Spinal cord (tissue), 10 donors: ENCODE data around the gene WSCD2. TPM values are rescaled to one million over a fixed set of nuclear protein-coding genes. Genes with fewer than 3 reads are reported as not detected.

Experiments used
- DNase-seq, 6 donors: peaks; one replicate each; pipeline versions ENCODE4 v3.0.0 to v3.0.0-alpha.2; 2013 to 2015; ENCODE audit warnings: low spot score in 6 of 6, low read depth in 4 of 6
- H3K27ac ChIP-seq: one replicate; pipeline ENCODE4 v1.5.1; 2013; ENCODE audit warnings: low read depth, low read length, control low read depth
- H3K27me3 ChIP-seq: one replicate; pipeline ENCODE4 v1.6.1; 2013; ENCODE audit warnings: low read length; ENCODE audit not compliant: control insufficient read depth, insufficient read depth
- H3K36me3 ChIP-seq: one replicate; pipeline ENCODE4 v1.6.1; 2013; ENCODE audit warnings: low read length; ENCODE audit not compliant: control insufficient read depth, insufficient read depth
- H3K4me1 ChIP-seq: one replicate; pipeline ENCODE4 v1.6.1; 2013; ENCODE audit warnings: low read length; ENCODE audit not compliant: control insufficient read depth, insufficient read depth
- H3K4me3 ChIP-seq: one replicate; pipeline ENCODE4 v1.5.1; 2013; ENCODE audit warnings: low read depth, low read length, control low read depth
- H3K9me3 ChIP-seq: one replicate; pipeline ENCODE4 v1.6.1; 2013; ENCODE audit warnings: low read length; ENCODE audit not compliant: control insufficient read depth, insufficient read depth
- WGBS: methylation state at CpG from one replicate; pipeline ENCODE4 v1.1.5; 2013; ENCODE audit warnings: missing lambda C conversion rate; ENCODE audit not compliant: insufficient coverage; 5-methylcytosine and 5-hydroxymethylcytosine counted together
- polyA plus RNA-seq, 2 donors: library from polyadenylated mRNA; unstranded; fragments of 120-200 nt; gene quantifications; one replicate each; pipeline ENCODE4 v1.2.1, GENCODE V29; 2013; ENCODE audit not compliant: insufficient read length in 2 of 2
- total RNA-seq, 2 donors: library from RNA; depleted of rRNA in 1 of 2; stranded (reverse); fragments of 120-200 nt in 1 of 2; fragments of >200 nt in 1 of 2; gene quantifications; one replicate each; pipeline versions ENCODE4 v1.2.3 to v1.2.4, GENCODE V29; 2013 to 2014
- donor health status: healthy.

The WSCD2 gene
- total and polyA plus RNA-seq, 4 donors = 6.1 to 17.4 (median 11.8) TPM

DNA sequence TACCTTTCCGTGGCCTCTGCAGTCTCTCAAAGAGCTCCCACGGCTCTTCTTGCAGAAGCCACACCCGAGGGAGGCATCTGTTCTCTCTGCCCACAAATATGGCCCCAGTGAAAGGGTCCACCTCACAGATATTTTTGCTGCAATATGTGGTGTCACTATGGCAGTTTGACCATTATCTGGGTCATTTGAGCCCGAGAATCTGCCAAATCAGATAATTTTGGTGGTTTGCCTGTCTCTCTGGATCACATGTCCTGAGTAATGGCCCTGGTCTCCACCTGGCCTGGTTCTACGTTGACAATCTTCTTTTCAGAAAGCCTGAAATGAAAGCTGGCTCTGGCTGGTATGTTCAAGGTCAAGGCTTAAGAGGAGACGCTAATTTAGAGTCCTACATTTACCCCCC, 5.7 kb upstream of the WSCD2 start:
- WGBS = 73% methylated on average over 4 of the region's 6 CpGs
- H3K36me3 ChIP-seq = no peaks in the 10 kb centered on the region
- DNase-seq = no peak
- no peaks in the 10 kb centered on the region for H3K4me1 ChIP-seq
- no peaks in the 10 kb centered on the region for H3K27me3 ChIP-seq
- H3K27ac ChIP-seq = no peak overlapping the region
- H3K4me3 ChIP-seq = no peak overlapping the region
- no peaks in the 10 kb centered on the region for H3K9me3 ChIP-seq

GRCh38 chr12:108125073-108125472, 4.0 kb upstream of the WSCD2 start:
- H3K27me3 ChIP-seq = no peaks in the 10 kb centered on the region
- peaks cover 10% of the 10 kb centered on the region for H3K4me1 ChIP-seq
- H3K36me3 ChIP-seq = no peaks in the 10 kb centered on the region
- DNase-seq = no peak
- no peak overlapping the region for H3K27ac ChIP-seq
- no peaks in the 10 kb centered on the region for H3K9me3 ChIP-seq
- WGBS = no CpG with 5 or more reads among the region's 4 CpGs
- H3K4me3 ChIP-seq = no peak overlapping the region

DNA sequence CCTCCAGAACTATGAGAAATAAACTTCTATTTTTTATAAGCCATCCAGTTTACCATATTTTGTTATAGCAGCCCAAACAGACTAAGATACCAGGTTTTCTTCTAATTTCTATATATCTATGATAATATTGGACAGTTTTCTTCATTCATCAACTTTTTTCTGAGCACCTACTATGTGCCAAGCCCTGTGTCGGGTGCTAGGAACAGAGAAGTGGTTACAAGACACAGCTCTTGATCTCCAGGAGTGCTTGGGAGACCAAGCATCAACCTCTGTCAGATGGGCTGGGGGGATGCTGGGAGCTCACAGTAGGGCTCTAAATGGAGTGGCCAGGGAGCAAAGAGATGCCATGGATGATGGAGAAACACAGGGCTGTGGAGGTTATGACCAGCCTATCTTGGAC, 2.9 kb upstream of the WSCD2 start:
- DNase-seq = no peak
- Histone ChIP-seq H3K4me3 (no peak overlapping the region), H3K27me3 (no peaks in the 10 kb centered on the region), H3K27ac (no peak overlapping the region), H3K9me3 (no peaks in the 10 kb centered on the region), H3K36me3 (no peaks in the 10 kb centered on the region), H3K4me1 (peaks cover 21% of the 10 kb centered on the region)
- 80% methylated on average over 1 of the region's 1 CpG for WGBS

- DNase-seq = no peak
- no peak overlapping the region for H3K27ac ChIP-seq
- WGBS = 88% methylated on average over 1 of the region's 10 CpGs
- no peaks in the 10 kb centered on the region for H3K9me3 ChIP-seq
- H3K4me3 ChIP-seq = no peak overlapping the region
- no peaks in the 10 kb centered on the region for H3K27me3 ChIP-seq
- peaks cover 25% of the 10 kb centered on the region for H3K4me1 ChIP-seq
- no peaks in the 10 kb centered on the region for H3K36me3 ChIP-seq
Observed at GRCh38 chr12:108126990-108127501, 2.0 kb upstream of the WSCD2 start.

- no peak overlapping the region for H3K4me3 ChIP-seq
- WGBS = no CpG with 5 or more reads among the region's 3 CpGs
- DNase-seq = no peak
- H3K27ac ChIP-seq = no peak overlapping the region
- H3K36me3 ChIP-seq = no peaks in the 10 kb centered on the region
- H3K4me1 ChIP-seq = peaks cover 25% of the 10 kb centered on the region
- no peaks in the 10 kb centered on the region for H3K9me3 ChIP-seq
- H3K27me3 ChIP-seq = no peaks in the 10 kb centered on the region
Observed at GRCh38 chr12:108127654-108128053, 1.4 kb upstream of the WSCD2 start.

GRCh38 chr12:108128221-108129016, 669 bp upstream of the WSCD2 start:
- WGBS = 71% methylated on average over 8 of the region's 10 CpGs
- no peaks in the 10 kb centered on the region for H3K27me3 ChIP-seq
- H3K27ac ChIP-seq = no peak overlapping the region
- H3K4me3 ChIP-seq = peak overlapping the region; percentile 28
- H3K4me1 ChIP-seq = peaks cover 25% of the 10 kb centered on the region
- H3K9me3 ChIP-seq = no peaks in the 10 kb centered on the region
- no peak for DNase-seq
- H3K36me3 ChIP-seq = no peaks in the 10 kb centered on the region

DNA sequence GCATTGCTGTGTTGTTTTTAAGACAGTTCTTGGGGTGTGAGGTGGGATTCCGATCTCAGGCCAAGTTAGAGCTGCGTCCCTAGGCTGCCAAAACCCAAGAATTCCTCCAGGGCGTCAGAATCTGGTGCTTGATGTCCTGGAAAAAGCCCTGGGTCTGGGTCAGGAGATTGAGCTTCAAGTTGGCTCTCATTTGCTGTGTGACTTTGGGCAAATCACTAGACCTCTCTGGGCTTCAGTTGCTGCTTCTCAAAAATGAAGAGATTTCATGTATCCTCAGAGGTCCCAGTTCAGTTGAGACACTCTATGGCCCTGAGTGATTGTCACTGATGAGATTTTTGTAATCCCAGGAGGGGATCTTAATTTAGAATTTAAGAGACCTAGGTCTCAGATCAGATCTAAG, 1.9 kb downstream of the WSCD2 start:
- 76% methylated on average over 2 of the region's 3 CpGs for WGBS
- no peak for DNase-seq
- Histone ChIP-seq H3K4me1 (peaks cover 25% of the 10 kb centered on the region), H3K4me3 (peak overlapping the region; percentile 19), H3K36me3 (no peaks in the 10 kb centered on the region), H3K27me3 (no peaks in the 10 kb centered on the region), H3K9me3 (no peaks in the 10 kb centered on the region), H3K27ac (no peak overlapping the region)

DNA sequence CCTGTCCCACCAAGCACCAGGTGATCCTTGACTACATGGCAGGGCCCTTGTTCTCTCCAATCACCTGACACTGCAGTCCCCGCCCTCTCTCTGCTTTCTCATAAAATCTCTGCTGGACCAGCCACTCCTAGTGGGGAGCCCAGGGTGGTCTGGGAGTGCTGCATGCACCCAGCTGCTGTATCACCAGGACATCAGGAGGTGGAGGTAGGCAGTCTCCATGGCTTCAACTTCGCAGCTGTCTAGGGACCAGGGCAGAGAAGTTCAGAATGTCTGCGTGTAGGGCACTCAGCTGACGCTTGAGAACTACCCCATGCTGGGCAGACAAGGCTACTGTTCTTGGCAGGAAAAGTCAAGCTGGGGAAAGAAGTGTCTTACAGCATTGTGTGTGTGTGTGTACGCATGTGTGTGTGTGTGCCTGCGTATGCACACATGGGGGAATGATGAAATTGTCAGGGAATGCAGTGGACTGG, 2.6 kb downstream of the WSCD2 start:
- no peak overlapping the region for H3K27ac ChIP-seq
- H3K36me3 ChIP-seq = no peaks in the 10 kb centered on the region
- 33% methylated on average over 5 of the region's 6 CpGs for WGBS
- DNase-seq = peak in 1 of 6 donors; percentile 25
- H3K4me3 ChIP-seq = peak overlapping the region; percentile 19
- H3K9me3 ChIP-seq = no peaks in the 10 kb centered on the region
- H3K4me1 ChIP-seq = peaks cover 25% of the 10 kb centered on the region
- H3K27me3 ChIP-seq = no peaks in the 10 kb centered on the region

DNA sequence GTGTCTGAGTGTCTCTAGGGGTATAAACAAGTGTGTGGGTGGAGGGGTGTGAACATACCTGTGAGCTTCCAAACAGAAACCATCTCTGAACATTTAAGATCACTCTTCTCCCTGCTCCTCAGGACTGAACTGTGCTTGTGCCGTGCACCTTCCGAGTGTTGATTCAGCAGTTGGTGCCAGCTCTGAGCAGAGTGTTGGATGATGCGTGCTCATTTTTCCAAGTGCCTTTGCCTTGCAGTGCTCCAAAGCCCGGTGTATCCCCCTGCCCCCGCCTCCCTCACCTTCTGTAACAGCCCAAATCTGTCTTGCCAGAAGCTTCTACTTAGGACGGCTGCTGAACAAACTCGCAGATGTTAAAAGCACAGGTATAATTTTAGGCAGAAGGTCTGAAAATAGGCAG, 4.4 kb downstream of the WSCD2 start:
- Histone ChIP-seq H3K4me1 (peaks cover 25% of the 10 kb centered on the region), H3K9me3 (no peaks in the 10 kb centered on the region), H3K27me3 (no peaks in the 10 kb centered on the region), H3K36me3 (no peaks in the 10 kb centered on the region), H3K27ac (no peak overlapping the region), H3K4me3 (no peak overlapping the region)
- WGBS = 65% methylated on average over 3 of the region's 7 CpGs
- DNase-seq = peak in 1 of 6 donors; percentile 73

- no peaks in the 10 kb centered on the region for H3K36me3 ChIP-seq
- 100% methylated on average over 2 of the region's 5 CpGs for WGBS
- no peaks in the 10 kb centered on the region for H3K9me3 ChIP-seq
- peaks cover 18% of the 10 kb centered on the region for H3K4me1 ChIP-seq
- no peak overlapping the region for H3K27ac ChIP-seq
- no peak for DNase-seq
- no peaks in the 10 kb centered on the region for H3K27me3 ChIP-seq
- no peak overlapping the region for H3K4me3 ChIP-seq
Observed at GRCh38 chr12:108134744-108135143, 5.7 kb downstream of the WSCD2 start.
